ENCODE data around the gene FAM216A. TPM values are rescaled to one million over a fixed set of nuclear protein-coding genes. Genes with fewer than 3 reads are reported as not detected.

FAM216A gene
- total and polyA plus RNA-seq, 9 of the 15 experiments (the other 6 are each of a cell fraction or from before 2014, with no cell fraction given): 17.2 to 96.9 (median 48.5) TPM

GRCh38 chr12:110465024-110465423, 3.6 kb upstream of the FAM216A start:
- Histone ChIP-seq H3K4me3 (no peak overlapping the region), H3K79me2 (ENCODE audit: control insufficient read depth, insufficient read depth, low read length) (peaks cover 53% of the 10 kb centered on the region), H4K20me1 (replicated peaks; ENCODE audit: control insufficient read depth, insufficient read depth, low read length) (no peaks in the 10 kb centered on the region; the same call in 1 of the 2 replicates), H3K27me3 (ENCODE audit: control insufficient read depth in 2 of 2, insufficient read depth in 2 of 2, low read length in 2 of 2) (no peaks in the 10 kb centered on the region), H3K4me2 (ENCODE audit: insufficient read depth, low read length) (no peak overlapping the region), H3K27ac (ENCODE audit: extremely low read depth, low read depth, low read length) (no peak overlapping the region; the same call in 2 of the 3 replicates), H3K9me3 (replicated peaks; ENCODE audit: control insufficient read depth, insufficient read depth, low read depth, low read length) (no peaks in the 10 kb centered on the region), H3K9me1 (ENCODE audit: control insufficient read depth, insufficient read depth, low read length) (no peaks in the 10 kb centered on the region), H3K9ac (ENCODE audit: insufficient read depth in 1 of 2, low read depth in 2 of 2, low read length in 2 of 2) (peak overlapping the region in 1 of 2 experiments; percentile 2; a peak in 1 of 4 replicates), H3K36me3 (ENCODE audit: control insufficient read depth, insufficient read depth, low read length) (peaks cover 42% of the 10 kb centered on the region), H2AFZ (ENCODE audit: low read depth, low read length) (no peak overlapping the region), H3K4me1 (replicated peaks in 1 of 2; ENCODE audit: control insufficient read depth in 2 of 2, insufficient read depth in 2 of 2, low read length in 2 of 2) (peaks cover 25 to 31% of the 10 kb centered on the region in 2 experiments; a peak in 4 of 5 replicates)
- DNase-seq (ENCODE audit: extremely low read depth in 1 of 4, low spot score in 3 of 4): no peak
- no TSS peak for BruUV-seq (replicated peaks)
- in situ Hi-C loops (cut with MboI) (loop anchor here (5.0 kb wide), 1 partner anchor 142 kb away; no protein-coding TSS in a partner anchor), intact Hi-C loops (cut with micrococcal nuclease) (no loop called here)
- no peak for FAIRE-seq
- ATAC-seq: no peak
- 87% methylated on average over 2 of the region's 2 CpGs for WGBS (ENCODE audit: insufficient coverage, low coverage, missing lambda C conversion rate)
- POLR2A ChIA-PET: interaction anchor here (1.4 kb wide), 1 partner anchor 15 kb away, joined by 4 read pairs; the partner anchor contains the start of gene ARPC3
- CTCF ChIA-PET (ENCODE audit: low intra/inter-chr PET ratio): no interaction called here
- TF ChIP-seq RREB1 (CRISPR knock-in tag; IDR thresholded peaks at IDR 0.05) (no peak), ZNF592 (IDR thresholded peaks at IDR 0.05) (no peak), THRA (IDR thresholded peaks at IDR 0.05) (no peak), NCOA4 (IDR thresholded peaks at IDR 0.05; ENCODE audit: partially characterized antibody) (no peak), RNF2 (IDR thresholded peaks at IDR 0.05) (no peak), HDAC6 (IDR thresholded peaks at IDR 0.05; ENCODE audit: low read depth, low read length) (no peak), TEAD1 (CRISPR knock-in tag; IDR thresholded peaks at IDR 0.05) (no peak), NFRKB (IDR thresholded peaks at IDR 0.05; ENCODE audit: low read depth) (no peak), MBD1 (CRISPR knock-in tag; IDR thresholded peaks at IDR 0.05) (no peak)

Measured in K562 (cell line).